ENCODE measurements around the gene SLC13A4.

Gene SLC13A4

GRCh38 chr7:135773464-135773863 lies 45.5 kb upstream of the SLC13A4 start:
- peak overlapping the region; percentile 62 for H2AFZ ChIP-seq (ENCODE audit: insufficient read depth, low read length, poor library complexity)
- peaks cover 40% of the 10 kb centered on the region for H3K79me1 ChIP-seq (ENCODE audit: low read length)
- peak overlapping the region; percentile 36 for H4K8ac ChIP-seq (ENCODE audit: low read depth, low read length)
- WGBS (ENCODE audit: extremely low coverage, insufficient coverage, insufficient read length): no CpG with 5 or more reads among the region's 5 CpGs
- H2BK12ac ChIP-seq (ENCODE audit: low read length): peak overlapping the region; percentile 94
- peak overlapping the region; percentile 92 for H2BK5ac ChIP-seq (ENCODE audit: low read depth, low read length, poor library complexity)
- no peak overlapping the region for H3K23ac ChIP-seq (ENCODE audit: low read length)
- peak overlapping the region; percentile 98 for H4K91ac ChIP-seq (ENCODE audit: low read depth, low read length)
- peak overlapping the region; percentile 0 for H3K18ac ChIP-seq (ENCODE audit: low read length)
- no peak overlapping the region for H3K9ac ChIP-seq (ENCODE audit: low read length)
- no peaks in the 10 kb centered on the region for H3K9me3 ChIP-seq (ENCODE audit: insufficient read depth, low read depth, low read length)
- H4K12ac ChIP-seq (ENCODE audit: low read depth, low read length): no peak overlapping the region
- H2AK5ac ChIP-seq (ENCODE audit: low read length): peak overlapping the region; percentile 28
- H3K79me2 ChIP-seq (ENCODE audit: control insufficient read depth, insufficient read depth, low read length, poor library complexity): no peaks in the 10 kb centered on the region
- no peaks in the 10 kb centered on the region for H3K36me3 ChIP-seq (ENCODE audit: control insufficient read depth in 1 of 2, insufficient read depth in 2 of 2, low read length in 2 of 2)
- peak overlapping the region; percentile 93 for H2BK120ac ChIP-seq (ENCODE audit: insufficient read depth, low read length, poor library complexity)
- peaks cover 20 to 25% of the 10 kb centered on the region in 2 experiments for H3K4me1 ChIP-seq (ENCODE audit: control insufficient read depth in 1 of 2, insufficient read depth in 2 of 2, low read length in 2 of 2)
- DNase-seq: no peak
- no peak overlapping the region for H3K4ac ChIP-seq (ENCODE audit: low read depth, low read length)
- no peak overlapping the region for H3K4me2 ChIP-seq (ENCODE audit: low read length)
- no peak overlapping the region for H3K4me3 ChIP-seq (ENCODE audit: low read depth, low read length)
- H3K27me3 ChIP-seq (ENCODE audit: insufficient read depth, low read length): no peaks in the 10 kb centered on the region
- peak overlapping the region; percentile 12 for H3K14ac ChIP-seq (ENCODE audit: low read length)
- H3K27ac ChIP-seq (ENCODE audit: low read depth, low read length): no peak overlapping the region

- Histone ChIP-seq H3K23ac (ENCODE audit: low read length) (no peak overlapping the region), H4K12ac (ENCODE audit: low read depth, low read length) (no peak overlapping the region), H3K4ac (ENCODE audit: low read depth, low read length) (peak overlapping the region; percentile 71), H4K8ac (ENCODE audit: low read depth, low read length) (peak overlapping the region; percentile 67), H3K27ac (ENCODE audit: low read depth, low read length) (peak overlapping the region; percentile 88), H2AK5ac (ENCODE audit: low read length) (peak overlapping the region; percentile 80), H2AFZ (ENCODE audit: insufficient read depth, low read length, poor library complexity) (peak overlapping the region; percentile 71), H3K4me2 (ENCODE audit: low read length) (no peak overlapping the region), H3K4me3 (ENCODE audit: low read depth, low read length) (no peak overlapping the region), H3K79me2 (ENCODE audit: control insufficient read depth, insufficient read depth, low read length, poor library complexity) (no peaks in the 10 kb centered on the region), H3K18ac (ENCODE audit: low read length) (peak overlapping the region; percentile 77), H2BK5ac (ENCODE audit: low read depth, low read length, poor library complexity) (peak overlapping the region; percentile 92), H3K36me3 (ENCODE audit: control insufficient read depth in 1 of 2, insufficient read depth in 2 of 2, low read length in 2 of 2) (no peaks in the 10 kb centered on the region), H3K27me3 (ENCODE audit: insufficient read depth, low read length) (no peaks in the 10 kb centered on the region), H4K91ac (ENCODE audit: low read depth, low read length) (peak overlapping the region; percentile 98), H2BK12ac (ENCODE audit: low read length) (peak overlapping the region; percentile 94), H3K9me3 (ENCODE audit: insufficient read depth, low read depth, low read length) (no peaks in the 10 kb centered on the region), H3K79me1 (ENCODE audit: low read length) (peaks cover 45% of the 10 kb centered on the region), H3K4me1 (ENCODE audit: control insufficient read depth in 1 of 2, insufficient read depth in 2 of 2, low read length in 2 of 2) (peaks cover 24 to 29% of the 10 kb centered on the region in 2 experiments), H2BK120ac (ENCODE audit: insufficient read depth, low read length, poor library complexity) (peak overlapping the region; percentile 93), H3K14ac (ENCODE audit: low read length) (peak overlapping the region; percentile 87), H3K9ac (ENCODE audit: low read length) (no peak overlapping the region)
- WGBS (ENCODE audit: extremely low coverage, insufficient coverage, insufficient read length): no CpG with 5 or more reads among the region's 8 CpGs
- no peak for DNase-seq
Measured at GRCh38 chr7:135772639-135773222, 44.7 kb upstream of the SLC13A4 start.

GRCh38 chr7:135771961-135772638 lies 44.1 kb upstream of the SLC13A4 start:
- peak overlapping the region; percentile 71 for H3K4ac ChIP-seq (ENCODE audit: low read depth, low read length)
- peak overlapping the region; percentile 87 for H3K14ac ChIP-seq (ENCODE audit: low read length)
- no peak overlapping the region for H2AFZ ChIP-seq (ENCODE audit: insufficient read depth, low read length, poor library complexity)
- no peak overlapping the region for H4K12ac ChIP-seq (ENCODE audit: low read depth, low read length)
- H4K91ac ChIP-seq (ENCODE audit: low read depth, low read length): peak overlapping the region; percentile 98
- H3K79me1 ChIP-seq (ENCODE audit: low read length): peaks cover 45% of the 10 kb centered on the region
- H2BK120ac ChIP-seq (ENCODE audit: insufficient read depth, low read length, poor library complexity): peak overlapping the region; percentile 93
- H4K8ac ChIP-seq (ENCODE audit: low read depth, low read length): peak overlapping the region; percentile 67
- H3K27ac ChIP-seq (ENCODE audit: low read depth, low read length): peak overlapping the region; percentile 88
- no peak overlapping the region for H3K4me2 ChIP-seq (ENCODE audit: low read length)
- no peaks in the 10 kb centered on the region for H3K79me2 ChIP-seq (ENCODE audit: control insufficient read depth, insufficient read depth, low read length, poor library complexity)
- peak overlapping the region; percentile 92 for H2BK5ac ChIP-seq (ENCODE audit: low read depth, low read length, poor library complexity)
- peak overlapping the region; percentile 77 for H3K18ac ChIP-seq (ENCODE audit: low read length)
- peak in 1 of 2 donors; percentile 20 for DNase-seq
- peak overlapping the region; percentile 80 for H2AK5ac ChIP-seq (ENCODE audit: low read length)
- WGBS (ENCODE audit: extremely low coverage, insufficient coverage, insufficient read length): no CpG with 5 or more reads among the region's 4 CpGs
- H3K9ac ChIP-seq (ENCODE audit: low read length): no peak overlapping the region
- peaks cover 24 to 29% of the 10 kb centered on the region in 2 experiments for H3K4me1 ChIP-seq (ENCODE audit: control insufficient read depth in 1 of 2, insufficient read depth in 2 of 2, low read length in 2 of 2)
- no peak overlapping the region for H3K23ac ChIP-seq (ENCODE audit: low read length)
- no peaks in the 10 kb centered on the region for H3K9me3 ChIP-seq (ENCODE audit: insufficient read depth, low read depth, low read length)
- H3K4me3 ChIP-seq (ENCODE audit: low read depth, low read length): no peak overlapping the region
- no peaks in the 10 kb centered on the region for H3K27me3 ChIP-seq (ENCODE audit: insufficient read depth, low read length)
- H2BK12ac ChIP-seq (ENCODE audit: low read length): peak overlapping the region; percentile 90
- no peaks in the 10 kb centered on the region for H3K36me3 ChIP-seq (ENCODE audit: control insufficient read depth in 1 of 2, insufficient read depth in 2 of 2, low read length in 2 of 2)

GRCh38 chr7:135771051-135771450 lies 43.1 kb upstream of the SLC13A4 start:
- Histone ChIP-seq H3K4ac (ENCODE audit: low read depth, low read length) (peak overlapping the region; percentile 51), H4K91ac (ENCODE audit: low read depth, low read length) (peak overlapping the region; percentile 80), H3K9me3 (ENCODE audit: insufficient read depth, low read depth, low read length) (no peaks in the 10 kb centered on the region), H2BK12ac (ENCODE audit: low read length) (peak overlapping the region; percentile 90), H3K18ac (ENCODE audit: low read length) (peak overlapping the region; percentile 72), H3K4me3 (ENCODE audit: low read depth, low read length) (no peak overlapping the region), H3K79me2 (ENCODE audit: control insufficient read depth, insufficient read depth, low read length, poor library complexity) (no peaks in the 10 kb centered on the region), H3K36me3 (ENCODE audit: control insufficient read depth in 1 of 2, insufficient read depth in 2 of 2, low read length in 2 of 2) (no peaks in the 10 kb centered on the region), H4K8ac (ENCODE audit: low read depth, low read length) (peak overlapping the region; percentile 51), H2BK120ac (ENCODE audit: insufficient read depth, low read length, poor library complexity) (peak overlapping the region; percentile 65), H3K23ac (ENCODE audit: low read length) (no peak overlapping the region), H3K14ac (ENCODE audit: low read length) (peak overlapping the region; percentile 78), H2AFZ (ENCODE audit: insufficient read depth, low read length, poor library complexity) (no peak overlapping the region), H3K79me1 (ENCODE audit: low read length) (peaks cover 50% of the 10 kb centered on the region), H3K4me2 (ENCODE audit: low read length) (no peak overlapping the region), H3K9ac (ENCODE audit: low read length) (no peak overlapping the region), H4K12ac (ENCODE audit: low read depth, low read length) (no peak overlapping the region), H3K4me1 (ENCODE audit: control insufficient read depth in 1 of 2, insufficient read depth in 2 of 2, low read length in 2 of 2) (peaks cover 24 to 29% of the 10 kb centered on the region in 2 experiments), H3K27me3 (ENCODE audit: insufficient read depth, low read length) (no peaks in the 10 kb centered on the region), H3K27ac (ENCODE audit: low read depth, low read length) (no peak overlapping the region), H2AK5ac (ENCODE audit: low read length) (peak overlapping the region; percentile 84), H2BK5ac (ENCODE audit: low read depth, low read length, poor library complexity) (peak overlapping the region; percentile 32)
- no peak for DNase-seq
- WGBS (ENCODE audit: extremely low coverage, insufficient coverage, insufficient read length): no CpG with 5 or more reads among the region's 1 CpG
